ENCODE results near the gene NOL11.

GRCh38 chr17:67751101-67752074 lies 33.7 kb downstream of the NOL11 start:
- no peak for TF ChIP-seq REST (IDR thresholded peaks at IDR 0.05)
- no peak for TF ChIP-seq JUN (IDR thresholded peaks at IDR 0.05)
- TF ChIP-seq CTCF (IDR thresholded peaks at IDR 0.05): no peak
